Lower leg skin (tissue), 3 donors: ENCODE results near the gene CEMIP2.

Source experiments
- CTCF ChIP-seq, 3 donors: fragments of 450-650 bp; IDR thresholded peaks; one replicate each; pipeline ENCODE4 v1.5.1; 2016; ENCODE audit warnings: antibody characterized with exemption in 3 of 3, mild to moderate bottlenecking in 3 of 3, moderate library complexity in 2 of 3
- POLR2A ChIP-seq, 2 donors: fragments of 450-650 bp; IDR thresholded peaks; one replicate each; pipeline ENCODE4 v1.6.1; 2016 to 2017; ENCODE audit warnings: antibody characterized with exemption in 2 of 2, mild to moderate bottlenecking in 1 of 2, moderate library complexity in 1 of 2

DNA sequence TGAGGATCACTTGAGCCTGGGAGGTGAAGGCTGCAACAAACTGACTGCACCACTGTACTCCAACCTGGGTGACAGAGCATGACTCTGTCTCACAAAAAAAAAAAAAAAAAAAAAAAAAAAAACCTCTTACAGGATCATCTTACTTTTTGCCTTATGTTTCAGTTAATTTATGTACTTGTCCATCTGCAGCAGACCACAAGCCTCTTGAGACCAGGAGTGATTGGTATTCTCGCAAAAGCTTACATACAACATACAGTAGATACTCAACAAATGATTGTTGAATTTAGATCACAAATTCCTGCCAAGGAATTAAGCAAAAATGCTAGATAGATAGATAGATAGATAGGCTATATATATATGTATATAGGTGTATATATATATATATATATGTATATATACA, 12.4 kb downstream of the CEMIP2 start:
- TF ChIP-seq POLR2A (IDR thresholded peaks at IDR 0.05): no peak
- no peak for TF ChIP-seq CTCF (IDR thresholded peaks at IDR 0.05)
